ENCODE data around the gene AGAP1. TPM values are rescaled to one million over a fixed set of nuclear protein-coding genes. Genes with fewer than 3 reads are reported as not detected.

The AGAP1 gene
- total and polyA plus RNA-seq, 9 donors = 5.7 to 32.2 (median 20.2) TPM

DNA sequence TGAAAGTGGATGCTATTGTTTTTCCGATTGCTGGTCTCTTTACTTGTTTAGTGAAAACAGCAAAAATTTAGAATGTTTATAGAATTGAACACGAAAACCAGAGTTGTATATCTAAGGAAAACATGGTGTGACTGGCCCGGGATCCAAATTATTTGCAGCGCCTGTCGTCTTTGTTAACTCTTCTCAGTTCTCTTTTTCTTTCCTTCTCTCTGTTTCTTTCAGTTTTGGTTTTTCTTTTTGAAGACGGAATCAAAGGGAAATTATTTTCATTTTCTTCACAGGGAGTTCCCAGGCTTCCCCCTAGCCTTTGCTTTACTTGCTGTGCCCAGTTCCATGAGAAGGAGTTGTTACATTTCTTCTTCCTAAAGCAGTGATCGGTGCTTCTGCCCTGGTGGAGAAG, 76.0 kb downstream of the AGAP1 start:
- peaks cover 7% of the 10 kb centered on the region for H3K4me1 ChIP-seq (ENCODE audit: insufficient read depth)
- no peak for TF ChIP-seq EP300 (IDR thresholded peaks at IDR 0.05)
- no peak for TF ChIP-seq CTCF (IDR thresholded peaks at IDR 0.05)
- intact Hi-C loops (cut with DNase I) = loop anchor here in 1 of 4 donors (10.0 kb wide), 1 partner anchor 65 kb away; no protein-coding TSS in a partner anchor
- H3K27ac ChIP-seq = no peak overlapping the region
- no peak for DNase-seq
- H3K27me3 ChIP-seq = no peaks in the 10 kb centered on the region
- H3K36me3 ChIP-seq = no peaks in the 10 kb centered on the region
- no peak overlapping the region for H3K4me3 ChIP-seq
- H3K9me3 ChIP-seq = no peaks in the 10 kb centered on the region
- WGBS, 3 donors = 6 to 17% (median 13%) methylated on average over 7 of the region's 7 CpGs

GRCh38 chr2:235570256-235570655, 76.4 kb downstream of the AGAP1 start:
- Histone ChIP-seq H3K27me3 (no peaks in the 10 kb centered on the region), H3K9me3 (no peaks in the 10 kb centered on the region), H3K4me1 (ENCODE audit: insufficient read depth) (peaks cover 7% of the 10 kb centered on the region), H3K4me3 (no peak overlapping the region), H3K36me3 (no peaks in the 10 kb centered on the region), H3K27ac (no peak overlapping the region)
- WGBS, 3 donors = 45 to 62% (median 53%) methylated on average over 4 of the region's 4 CpGs
- TF ChIP-seq POLR2A (IDR thresholded peaks at IDR 0.05) (no peak), EP300 (IDR thresholded peaks at IDR 0.05) (no peak), CTCF (IDR thresholded peaks at IDR 0.05) (no peak)
- no peak for DNase-seq
- intact Hi-C loops (cut with DNase I) = loop anchor here in 1 of 4 donors (10.0 kb wide), 1 partner anchor 65 kb away; no protein-coding TSS in a partner anchor

DNA sequence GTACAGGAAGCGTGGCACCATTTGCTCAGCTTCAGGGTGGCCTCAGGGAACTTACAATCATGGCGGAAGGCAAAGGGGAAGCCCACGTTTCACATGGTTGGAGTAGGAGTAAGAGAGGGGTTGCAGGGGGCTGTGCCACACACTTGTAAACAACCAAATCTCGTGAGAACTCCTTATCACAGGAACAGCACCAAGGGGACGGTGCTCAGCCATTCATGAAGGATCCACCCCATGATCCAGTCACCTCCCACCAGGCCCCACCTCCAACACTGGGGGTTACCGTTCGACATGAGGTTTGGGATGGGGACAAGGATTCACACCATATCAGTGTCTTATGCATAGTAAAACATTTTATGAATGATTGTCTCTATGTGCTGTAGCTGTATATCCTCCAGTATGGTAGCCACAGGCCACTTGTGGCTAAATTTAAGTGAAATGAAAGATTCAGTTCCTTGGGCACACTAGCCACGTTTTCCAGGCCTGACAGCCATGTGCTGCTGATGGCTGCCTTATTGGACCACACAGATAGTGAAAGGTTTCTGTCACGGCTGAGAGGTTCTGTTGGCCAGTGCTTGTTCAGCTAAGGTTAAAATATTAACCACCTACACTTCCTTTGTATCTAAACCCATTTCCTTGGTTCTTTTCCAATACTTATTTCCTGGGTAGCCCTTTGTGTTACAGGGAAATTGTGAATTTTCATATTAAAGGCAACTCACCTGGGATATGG, 77.3 kb downstream of the AGAP1 start:
- H3K9me3 ChIP-seq = no peaks in the 10 kb centered on the region
- WGBS, 3 donors = 90 to 93% (median 93%) methylated on average over 9 of the region's 9 CpGs
- no peaks in the 10 kb centered on the region for H3K36me3 ChIP-seq
- intact Hi-C loops (cut with DNase I) = loop anchor here in 1 of 4 donors (10.0 kb wide), 1 partner anchor 66 kb away; no protein-coding TSS in a partner anchor
- peaks cover 7% of the 10 kb centered on the region for H3K4me1 ChIP-seq (ENCODE audit: insufficient read depth)
- H3K27ac ChIP-seq = no peak overlapping the region
- no peak for TF ChIP-seq EP300 (IDR thresholded peaks at IDR 0.05)
- TF ChIP-seq CTCF (IDR thresholded peaks at IDR 0.05) = no peak
- TF ChIP-seq POLR2A (IDR thresholded peaks at IDR 0.05) = no peak
- H3K27me3 ChIP-seq = no peaks in the 10 kb centered on the region
- no peak overlapping the region for H3K4me3 ChIP-seq
- no peak for DNase-seq

DNA sequence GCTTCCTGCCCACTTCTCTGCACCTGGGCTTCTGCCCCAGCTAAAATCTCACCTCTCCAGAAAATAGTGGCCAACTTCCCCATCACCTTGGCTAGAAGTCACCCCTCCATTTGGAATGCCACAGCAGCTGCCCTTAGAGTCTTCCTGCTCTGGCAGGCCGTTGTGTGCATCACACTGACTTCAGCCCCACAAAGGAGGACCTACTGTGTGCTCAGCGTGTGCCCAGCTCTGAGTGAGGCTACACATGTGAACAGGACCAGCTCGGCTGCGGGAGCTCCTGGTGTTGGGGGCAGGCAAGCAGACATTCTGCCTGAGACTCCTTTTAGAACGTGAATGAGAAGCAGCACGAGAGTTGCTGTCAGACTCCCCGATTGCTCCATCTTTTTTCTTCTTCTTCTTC, 78.7 kb downstream of the AGAP1 start:
- H3K4me3 ChIP-seq = no peak overlapping the region
- TF ChIP-seq EP300 (IDR thresholded peaks at IDR 0.05) (no peak), POLR2A (IDR thresholded peaks at IDR 0.05) (no peak)
- intact Hi-C loops (cut with DNase I) = loop anchor here in 1 of 4 donors (10.0 kb wide), 1 partner anchor 68 kb away; no protein-coding TSS in a partner anchor
- DNase-seq = no peak
- H3K27ac ChIP-seq = no peak overlapping the region
- WGBS, 3 donors = 93 to 95% (median 95%) methylated on average over 7 of the region's 7 CpGs
- H3K36me3 ChIP-seq = no peaks in the 10 kb centered on the region
- H3K4me1 ChIP-seq (ENCODE audit: insufficient read depth) = peaks cover 9% of the 10 kb centered on the region
- no peaks in the 10 kb centered on the region for H3K9me3 ChIP-seq
- H3K27me3 ChIP-seq = no peaks in the 10 kb centered on the region
